Heart left ventricle (tissue), 16 donors: ENCODE results near the gene PLCB1. TPM values are rescaled to one million over a fixed set of nuclear protein-coding genes. Genes with fewer than 3 reads are reported as not detected.
A peak's percentile ranks its signal among the peaks of the same experiment; 100 is the strongest.

Experiments
- ATAC-seq, 4 donors: fragments of 200-7000 bp; cut with Tn5 transposase; one replicate each; pipeline ENCODE4 v1.9.1; 2020 to 2022; ENCODE audit warnings: moderate library complexity in 4 of 4, mild to moderate bottlenecking in 3 of 4, moderate number of reproducible peaks in 1 of 4
- DNase-seq, 5 donors: peaks; one replicate each; pipeline ENCODE4 v3.0.0-alpha.2; 2020
- H3K27ac ChIP-seq, 12 donors: fragments of 200-600 bp; sonication (generic) in 4 of 12; one replicate each; pipeline versions ENCODE4 v1.5.0 to v1.8.0; 2016 to 2022; ENCODE audit warnings: mild to moderate bottlenecking in 2 of 12
- H3K27me3 ChIP-seq, 9 donors: fragments of 200-600 bp; sonication (generic) in 2 of 9; one replicate each; pipeline versions ENCODE4 v1.5.1 to v1.8.0; 2016 to 2022; ENCODE audit warnings: mild to moderate bottlenecking in 3 of 9
- H3K36me3 ChIP-seq, 9 donors: fragments of 200-600 bp; sonication (generic) in 2 of 9; one replicate each; pipeline versions ENCODE4 v1.5.0 to v1.8.0; 2018 to 2022; ENCODE audit warnings: mild to moderate bottlenecking in 2 of 9
- H3K4me1 ChIP-seq, 12 donors: fragments of 200-600 bp; sonication (generic) in 4 of 12; one replicate each; pipeline versions ENCODE4 v1.5.0 to v1.8.0; 2016 to 2022; ENCODE audit warnings: mild to moderate bottlenecking in 3 of 12
- H3K4me3 ChIP-seq, 12 donors: fragments of 200-600 bp; sonication (generic) in 4 of 12; one replicate each; pipeline versions ENCODE4 v1.5.0 to v1.8.0; 2017 to 2022; ENCODE audit warnings: mild to moderate bottlenecking in 9 of 12, moderate library complexity in 4 of 12
- H3K9me3 ChIP-seq, 12 donors: fragments of 200-600 bp; sonication (generic) in 4 of 12; one replicate each; pipeline versions ENCODE4 v1.5.0 to v1.8.0; 2016 to 2022; ENCODE audit warnings: mild to moderate bottlenecking in 1 of 12
- POLR2A ChIP-seq, 2 donors: fragments of 450-650 bp; IDR thresholded peaks; one replicate each; pipeline ENCODE4 v1.6.1; 2017; ENCODE audit warnings: antibody characterized with exemption in 2 of 2, mild to moderate bottlenecking in 2 of 2, moderate library complexity in 2 of 2
- WGBS, 4 donors: extraction: QIAGEN DNeasy Blood & Tissue Kit in 2 of 4; methylation state at CpG; one replicate each; pipeline versions ENCODE4 v1.1.5 to v1.1.7; 2013 to 2018; 5-methylcytosine and 5-hydroxymethylcytosine counted together
- intact Hi-C, 10 donors: fragments of 100-400 bp; cut with DNase I; formaldehyde crosslinking; loops; one replicate each; pipeline versions ENCODE4 v1.11.1 to v1.14.2; 2022
- polyA plus RNA-seq, 2 donors: library from polyadenylated mRNA; stranded (reverse); fragments of 200-250 nt; gene quantifications; one replicate each; pipeline ENCODE4 v1.2.3, GENCODE V29; 2013
- total RNA-seq, 9 donors: library from RNA; depleted of rRNA in 2 of 9; stranded (reverse); fragments of >200 nt in 2 of 9; fragmentation: NEBNext Ultra II Directional in 3 of 9; extraction: Animal tissue kit (Norgen Biotek cat#: 25700) in 3 of 9; gene quantifications; one replicate each; pipeline versions ENCODE4 v1.1.0 to v1.2.4, GENCODE V29; 2016 to 2023
- TF ChIP-seq, protein P1 (sequence below), 12 donors: fragments of 200-600 bp; sonication (generic) in 4 of 12; IDR thresholded peaks; one replicate each; pipeline versions ENCODE4 v1.5.0 to v1.8.0; 2018 to 2022; ENCODE audit warnings: antibody characterized with exemption in 12 of 12, mild to moderate bottlenecking in 5 of 12
- donor health status: ischemic (EF 13 %, LVEDD 7.1; RV severe dilation, severe dysfunction).
- donor health status: healthy with polysubstance abuse.
- donor health status: DM: no; HTN: yes; CAD: no.
- donor health status: DM: no; HTN: no; CAD: no.
- donor health status: ischemic (EF 25% LVEDD 6.9; RV normal size, moderate dysfunction).
- donor health status: ischemic (EF 25% LVEDD 5.7; RV mildly dilated, moderate dysfunction).
- donor health status: healthy.
- donor health status: DM: yes; HTN: yes; CAD: no.
- donor health status: ischemic (EF 35%, LVEDD 5.7; RV mildly dilated, moderate dysfunction).
- donor health status: nonischemic (EF 11% LVEDD 7.7; RV severe dilation, severe dysfunction).
- donor health status: DM: yes; HTN: yes; CAD: no.
- donor health status: PGD.
- donor health status: ischemic (EF 29% LVEDD 5.4; RV normal size, mild dysfunction).
- donor health status: nonischemic (EF 23%, LVEDD 6.1; RV moderate dilation, normal function).

PLCB1 gene
- total and polyA plus RNA-seq, 11 donors = 2.5 to 12.1 (median 7.4) TPM

DNA sequence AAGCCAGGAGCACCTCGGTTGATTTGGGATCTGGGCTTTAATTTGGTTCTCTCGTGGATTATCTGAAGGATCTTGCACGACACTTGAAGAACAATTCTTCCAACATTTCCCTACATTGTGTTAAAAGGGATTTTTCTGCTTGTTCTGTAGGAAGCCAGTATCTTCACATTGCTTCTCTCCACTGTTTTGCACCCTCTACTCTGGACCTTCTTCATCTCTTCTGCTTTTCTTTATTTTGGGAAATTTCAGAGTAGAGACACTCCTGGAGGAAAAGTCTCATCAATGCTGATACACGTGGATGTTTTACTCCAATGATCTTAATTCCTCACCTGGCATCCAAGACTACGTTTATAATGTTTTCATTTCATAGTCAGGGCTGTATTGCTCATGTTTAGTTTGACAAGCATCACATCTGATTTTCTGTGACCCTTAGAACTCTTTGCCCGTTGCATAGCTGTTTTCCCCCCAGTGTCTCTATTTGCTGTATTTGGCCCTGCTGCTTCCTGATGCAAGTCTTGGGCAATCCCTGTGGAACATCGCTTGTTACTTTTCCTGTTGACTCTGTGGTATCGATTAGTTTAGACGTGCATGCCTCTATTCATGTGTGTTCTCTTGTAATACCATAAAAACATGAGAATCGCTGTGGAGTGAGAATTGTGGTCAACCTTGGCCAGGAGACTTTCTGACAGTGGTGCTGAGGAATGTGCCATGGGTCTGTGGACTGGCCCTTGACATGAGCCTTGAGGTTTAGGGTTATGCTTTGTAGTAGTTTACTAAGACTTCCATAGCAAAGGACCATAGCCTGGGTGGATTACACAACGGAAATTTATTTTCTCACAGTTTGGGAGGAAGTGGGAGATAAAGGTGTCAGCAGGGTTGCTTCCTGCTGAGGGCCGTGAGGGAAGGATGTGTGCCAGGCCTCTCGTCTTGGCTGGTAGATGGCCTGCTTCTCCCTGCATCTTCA is 12.5 kb downstream of the PLCB1 start:
- intact Hi-C loops = loop anchor here in 1 of 10 donors (5.0 kb wide), 1 partner anchor 88 kb away; no protein-coding TSS in a partner anchor

DNA sequence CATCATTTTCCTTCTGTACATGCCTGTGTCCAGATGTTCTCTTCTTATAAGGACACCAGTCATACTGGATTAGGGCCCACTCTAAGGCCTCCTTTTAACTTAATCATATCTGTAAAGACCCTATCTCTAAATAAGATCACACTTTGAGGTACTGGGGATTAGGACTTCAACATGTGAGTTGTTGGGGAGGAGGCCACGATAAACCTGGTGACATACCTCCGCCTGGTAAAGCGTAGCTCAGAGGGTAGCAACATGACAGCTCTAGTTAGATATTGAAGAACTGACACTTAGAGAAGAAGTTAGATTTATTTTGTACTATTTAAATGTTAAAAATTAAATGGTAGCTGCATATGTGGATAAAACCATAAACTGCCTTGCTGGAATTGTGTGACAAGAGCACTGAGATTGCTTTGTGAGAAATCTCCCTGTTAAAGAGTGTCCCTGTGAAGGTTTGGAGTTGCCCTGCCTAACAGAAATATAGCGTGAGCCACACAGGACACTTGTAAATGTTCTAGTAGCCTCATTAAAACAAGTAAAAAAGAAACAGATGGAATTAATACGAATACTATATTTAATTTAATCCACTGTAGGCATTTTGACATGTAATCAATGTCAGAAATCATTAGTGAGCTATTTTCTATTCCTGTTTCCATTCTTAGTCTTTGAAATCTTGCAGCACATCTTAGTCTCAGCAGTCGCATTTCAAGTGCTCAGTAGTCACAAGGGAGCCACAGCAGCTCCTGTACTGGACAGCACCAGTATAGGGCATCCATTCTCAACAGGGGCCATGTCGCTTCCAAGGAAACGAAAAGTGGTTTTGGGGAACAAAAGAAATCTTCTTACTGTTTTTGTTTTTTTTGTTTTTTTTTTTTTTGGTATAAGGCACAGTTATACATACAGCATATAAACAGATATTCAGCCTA is 13.4 kb downstream of the PLCB1 start:
- H3K27me3 ChIP-seq = no peaks in the 10 kb centered on the region
- no peaks in the 10 kb centered on the region for H3K9me3 ChIP-seq
- no peak overlapping the region for H3K4me3 ChIP-seq
- peaks cover 0 to 41% (median 17%) of the 10 kb centered on the region in 12 donors for H3K4me1 ChIP-seq
- TF ChIP-seq POLR2A (IDR thresholded peaks at IDR 0.05) = no peak
- TF ChIP-seq, protein P1, sequence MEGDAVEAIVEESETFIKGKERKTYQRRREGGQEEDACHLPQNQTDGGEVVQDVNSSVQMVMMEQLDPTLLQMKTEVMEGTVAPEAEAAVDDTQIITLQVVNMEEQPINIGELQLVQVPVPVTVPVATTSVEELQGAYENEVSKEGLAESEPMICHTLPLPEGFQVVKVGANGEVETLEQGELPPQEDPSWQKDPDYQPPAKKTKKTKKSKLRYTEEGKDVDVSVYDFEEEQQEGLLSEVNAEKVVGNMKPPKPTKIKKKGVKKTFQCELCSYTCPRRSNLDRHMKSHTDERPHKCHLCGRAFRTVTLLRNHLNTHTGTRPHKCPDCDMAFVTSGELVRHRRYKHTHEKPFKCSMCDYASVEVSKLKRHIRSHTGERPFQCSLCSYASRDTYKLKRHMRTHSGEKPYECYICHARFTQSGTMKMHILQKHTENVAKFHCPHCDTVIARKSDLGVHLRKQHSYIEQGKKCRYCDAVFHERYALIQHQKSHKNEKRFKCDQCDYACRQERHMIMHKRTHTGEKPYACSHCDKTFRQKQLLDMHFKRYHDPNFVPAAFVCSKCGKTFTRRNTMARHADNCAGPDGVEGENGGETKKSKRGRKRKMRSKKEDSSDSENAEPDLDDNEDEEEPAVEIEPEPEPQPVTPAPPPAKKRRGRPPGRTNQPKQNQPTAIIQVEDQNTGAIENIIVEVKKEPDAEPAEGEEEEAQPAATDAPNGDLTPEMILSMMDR (IDR thresholded peaks at IDR 0.05) = no peak
- ATAC-seq (no peak), DNase-seq (no peak)
- WGBS, 4 donors = 84 to 91% (median 90%) methylated on average over 8 of the region's 8 CpGs
- no peaks in the 10 kb centered on the region for H3K36me3 ChIP-seq
- intact Hi-C loops = loop anchor here in 1 of 10 donors (5.0 kb wide), 1 partner anchor 87 kb away; no protein-coding TSS in a partner anchor
- peak overlapping the region in 4 of 12 donors; percentile 8 to 40 (median 16) for H3K27ac ChIP-seq

More for the DNA sequence above, 12.5 kb downstream of the PLCB1 start:
- DNase-seq = no peak
- no peaks in the 10 kb centered on the region for H3K36me3 ChIP-seq
- no peak overlapping the region for H3K4me3 ChIP-seq
- no peak for TF ChIP-seq POLR2A (IDR thresholded peaks at IDR 0.05)
- TF ChIP-seq, protein P1 (IDR thresholded peaks at IDR 0.05) = no peak
- H3K9me3 ChIP-seq = no peaks in the 10 kb centered on the region
- WGBS, 4 donors = 56 to 76% (median 67%) methylated on average over 13 of the region's 13 CpGs
- peaks cover 0 to 32% (median 13%) of the 10 kb centered on the region in 12 donors for H3K4me1 ChIP-seq
- H3K27me3 ChIP-seq = no peaks in the 10 kb centered on the region
- peak overlapping the region in 5 of 12 donors; percentile 3 to 40 (median 11) for H3K27ac ChIP-seq
- peak in 3 of 4 donors; percentile 18 to 70 (median 41) for ATAC-seq

GRCh38 chr20:8147476-8147875 is 15.4 kb downstream of the PLCB1 start:
- intact Hi-C loops = loop anchor here in 1 of 10 donors (5.0 kb wide), 1 partner anchor 85 kb away; no protein-coding TSS in a partner anchor
- ATAC-seq (no peak), DNase-seq (no peak)
- Histone ChIP-seq H3K36me3 (no peaks in the 10 kb centered on the region), H3K4me3 (no peak overlapping the region), H3K27me3 (no peaks in the 10 kb centered on the region), H3K4me1 (peaks cover 0 to 61% (median 29%) of the 10 kb centered on the region in 12 donors), H3K9me3 (no peaks in the 10 kb centered on the region), H3K27ac (peak overlapping the region in 1 of 12 donors; percentile 35)
- TF ChIP-seq, protein P1 (IDR thresholded peaks at IDR 0.05) = no peak
- TF ChIP-seq POLR2A (IDR thresholded peaks at IDR 0.05) = no peak
- 63 to 73% (median 70%) methylated on average over 3 of the region's 3 CpGs for WGBS, 4 donors
